Measurements from ENCODE around the gene FOSL2. TPM values are rescaled to one million over a fixed set of nuclear protein-coding genes. Genes with fewer than 3 reads are reported as not detected.

Gene FOSL2
- total RNA-seq, 1 experiment from 2014 or later, result 4.0 TPM

- POLR2A ChIA-PET, result no interaction called here
- CTCF ChIA-PET, result no interaction called here
These were observed 24.3 kb upstream of the FOSL2 start for GRCh38 chr2:28368357-28368798.

GRCh38 chr2:28369358-28369757, 23.3 kb upstream of the FOSL2 start:
- no peak overlapping the region for H3K27ac Mint-ChIP-seq

More at GRCh38 chr2:28368357-28368798, 24.3 kb upstream of the FOSL2 start:
- H3K4me3 Mint-ChIP-seq, result no peak overlapping the region
- no peaks in the 10 kb centered on the region for H3K9me3 Mint-ChIP-seq
- ATAC-seq (no peak), DNase-seq (ENCODE audit: low spot score) (no peak)
- H3K4me1 Mint-ChIP-seq, result peaks cover 11% of the 10 kb centered on the region
- H3K27ac Mint-ChIP-seq, result no peak overlapping the region
- peaks cover under 1% of the 10 kb centered on the region; the same call in 1 of the 2 replicates for H3K27me3 Mint-ChIP-seq (ENCODE audit: low read depth)
- TF ChIP-seq ATF2 (CRISPR knock-in tag; IDR thresholded peaks at IDR 0.05; ENCODE audit: borderline replicate concordance, low read depth), result no peak
- H3K36me3 Mint-ChIP-seq, result no peaks in the 10 kb centered on the region

More at GRCh38 chr2:28369358-28369757, 23.3 kb upstream of the FOSL2 start:
- peaks cover 8% of the 10 kb centered on the region; the same call in 1 of the 2 replicates for H3K4me1 Mint-ChIP-seq
- DNase-seq (ENCODE audit: low spot score) (no peak), ATAC-seq (no peak)
- no peak for TF ChIP-seq STAT6 (CRISPR knock-in tag; conservative IDR thresholded peaks at IDR 0.05; ENCODE audit: low read depth)
- no peak for TF ChIP-seq NR1H2 (CRISPR knock-in tag; IDR thresholded peaks at IDR 0.05)
- TF ChIP-seq MYBL2 (CRISPR knock-in tag; IDR thresholded peaks at IDR 0.05), result no peak
- TF ChIP-seq ZMAT4 (CRISPR knock-in tag; IDR thresholded peaks at IDR 0.05), result no peak
- no peak for TF ChIP-seq CBFB (CRISPR knock-in tag; IDR thresholded peaks at IDR 0.05; ENCODE audit: low read depth)
- TF ChIP-seq CREM (CRISPR knock-in tag; IDR thresholded peaks at IDR 0.05), result no peak
- no peak for TF ChIP-seq OVOL2 (CRISPR knock-in tag; IDR thresholded peaks at IDR 0.05; ENCODE audit: borderline replicate concordance)
- TF ChIP-seq ZNF532 (CRISPR knock-in tag; IDR thresholded peaks at IDR 0.05; ENCODE audit: borderline replicate concordance), result no peak
- TF ChIP-seq ZNF138 (CRISPR knock-in tag; conservative IDR thresholded peaks at IDR 0.05), result no peak
- no peak for TF ChIP-seq ZSCAN18 (CRISPR knock-in tag; IDR thresholded peaks at IDR 0.05)
- TF ChIP-seq JAZF1 (CRISPR knock-in tag; IDR thresholded peaks at IDR 0.05), result no peak
- no peak for TF ChIP-seq ESRRA (CRISPR knock-in tag; IDR thresholded peaks at IDR 0.05; ENCODE audit: borderline replicate concordance)
- TF ChIP-seq MAX (CRISPR knock-in tag; IDR thresholded peaks at IDR 0.05), result no peak
- no peaks in the 10 kb centered on the region for H3K36me3 Mint-ChIP-seq
- ChIA-PET POLR2A (no interaction called here), CTCF (no interaction called here)
- no peaks in the 10 kb centered on the region for H3K27me3 Mint-ChIP-seq (ENCODE audit: low read depth)
- H3K9me3 Mint-ChIP-seq, result no peaks in the 10 kb centered on the region
- H3K4me3 Mint-ChIP-seq, result no peak overlapping the region
